Bone marrow (tissue), 2 donors: ENCODE measurements around the gene C19orf25.

Experiments used
- DNase-seq, 2 donors: peaks; one replicate each; lab custom pipeline; 2025; lab: John Stamatoyannopoulos, UW

C19orf25 gene

GRCh38 chr19:1496714-1497577 lies 17.9 kb upstream of the C19orf25 start:
- DNase-seq, result no peak

GRCh38 chr19:1495799-1496713 lies 17.0 kb upstream of the C19orf25 start:
- no peak for DNase-seq

GRCh38 chr19:1495051-1495798 lies 16.2 kb upstream of the C19orf25 start:
- DNase-seq, result no peak

GRCh38 chr19:1494115-1494815 lies 15.2 kb upstream of the C19orf25 start:
- no peak for DNase-seq

GRCh38 chr19:1492474-1493006 lies 13.5 kb upstream of the C19orf25 start:
- no peak for DNase-seq

- no peak for DNase-seq
Measured at GRCh38 chr19:1491849-1492170, 12.8 kb upstream of the C19orf25 start.

GRCh38 chr19:1491114-1491848 lies 12.3 kb upstream of the C19orf25 start, which contains the start of gene REEP6:
Gene REEP6, plus strand, starts transcription at chr19:1491181. Its CDS starts 89 bp downstream, at chr19:1491270.
- no peak for DNase-seq

- DNase-seq, result peak; percentile 94 to 99
Measured at GRCh38 chr19:1490311-1491113, 11.5 kb upstream of the C19orf25 start, which contains the start of gene PCSK4. Gene PCSK4, minus strand, starts transcription at chr19:1490350. Its CDS starts 4 bp downstream, at chr19:1490346.

GRCh38 chr19:1489463-1490310 lies 10.7 kb upstream of the C19orf25 start:
- no peak for DNase-seq

- DNase-seq, result no peak
Measured at GRCh38 chr19:1488282-1488601, 9.2 kb upstream of the C19orf25 start.

- no peak for DNase-seq
Measured at GRCh38 chr19:1487576-1488281, 8.7 kb upstream of the C19orf25 start.

GRCh38 chr19:1486720-1487575 lies 7.9 kb upstream of the C19orf25 start:
- no peak for DNase-seq

- no peak for DNase-seq
Measured at GRCh38 chr19:1483979-1484428, 5.0 kb upstream of the C19orf25 start.

GRCh38 chr19:1483131-1483978 lies 4.3 kb upstream of the C19orf25 start:
- DNase-seq, result no peak

- DNase-seq, result no peak
Measured at GRCh38 chr19:1482361-1483130, 3.5 kb upstream of the C19orf25 start.
